Muscle of arm (tissue), 14 donors: ENCODE results near the gene IGLON5. TPM values are rescaled to one million over a fixed set of nuclear protein-coding genes. Genes with fewer than 3 reads are reported as not detected.

Source experiments
- DNase-seq: peaks from one replicate; pipeline ENCODE4 v3.0.0-alpha.2; 2013
- long read RNA-seq, 11 donors: transcript quantifications; one replicate each; lab custom pipeline, GENCODE V29; 2026
- polyA plus RNA-seq, 12 donors: library from polyadenylated mRNA; unstranded; fragments of 120-200 nt; gene quantifications; one replicate each; pipeline ENCODE4 v1.2.1, GENCODE V29; 2013; ENCODE audit not compliant: insufficient read length in 12 of 12

IGLON5 gene
- under 1 TPM in 8 of 12 donors, not detected in 4; 0.07 to 0.61 (median 0.18) TPM for polyA plus RNA-seq
- long read RNA-seq, donor 1, partial matches to known transcripts = 0 of 1 reads
- long read RNA-seq, donor 1, other reads (novel, unspliced or antisense) = 0 of 1 reads
- long read RNA-seq, donor 2 = 0 reads
- long read RNA-seq, donor 3 = 0 reads
- long read RNA-seq, donor 4 = 0 reads
- long read RNA-seq, donor 5 = 0 reads
- long read RNA-seq, donor 6 = 0 reads
- long read RNA-seq, donor 7 = 0 reads
- long read RNA-seq, donor 8 = 0 reads
- long read RNA-seq, donor 9 = 0 reads
- long read RNA-seq, donor 10 = 0 reads
- long read RNA-seq, donor 11 = 0 reads

DNA sequence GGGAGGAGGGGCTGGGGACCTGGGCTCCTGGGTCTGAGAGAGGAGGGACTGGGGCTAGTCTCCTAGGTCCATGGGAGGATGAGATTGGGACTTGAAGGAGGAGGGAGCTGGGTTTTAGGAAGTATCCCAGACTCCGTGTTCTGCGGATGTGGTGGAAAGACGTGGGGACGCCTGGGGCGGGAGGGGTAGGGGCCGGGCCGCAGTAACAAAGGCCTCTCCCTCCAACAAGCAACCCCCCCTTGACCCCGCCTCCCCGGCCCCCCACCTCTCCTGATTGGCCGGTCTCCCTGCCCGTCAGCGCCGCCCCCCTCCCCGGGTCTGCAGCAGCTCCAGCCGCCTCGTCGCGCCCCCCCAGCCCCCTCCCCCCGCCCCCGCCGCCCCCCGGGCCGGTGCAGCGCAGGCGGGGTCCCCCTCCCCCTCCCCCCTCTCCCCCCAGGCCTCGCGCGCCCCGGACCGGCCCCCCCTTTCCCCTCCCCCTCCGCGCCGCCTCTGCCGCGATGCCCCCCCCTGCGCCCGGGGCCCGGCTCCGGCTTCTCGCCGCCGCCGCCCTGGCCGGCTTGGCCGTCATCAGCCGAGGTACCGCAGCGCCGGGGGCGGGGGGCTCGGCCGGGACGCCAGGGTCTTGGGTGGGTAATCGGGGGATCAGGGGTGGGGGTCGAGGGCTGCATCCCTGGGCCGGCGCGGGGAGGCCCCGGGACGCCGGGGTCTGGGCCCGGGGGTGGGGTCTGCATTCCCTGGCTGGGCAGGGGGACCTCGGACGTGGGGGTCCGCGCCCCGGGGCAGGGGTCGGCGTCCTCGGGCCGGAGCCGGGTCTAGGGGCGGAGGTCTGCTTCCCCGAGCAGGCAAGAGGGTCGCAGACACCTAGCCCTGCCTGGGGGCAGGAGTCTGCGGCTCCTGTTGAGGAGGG, at the start of gene IGLON5:
IGLON5 (plus strand) TSS at position 294 of the 907 bp plus-strand sequence; CDS start at position 498, 204 bp downstream.
- no peak for DNase-seq

DNA sequence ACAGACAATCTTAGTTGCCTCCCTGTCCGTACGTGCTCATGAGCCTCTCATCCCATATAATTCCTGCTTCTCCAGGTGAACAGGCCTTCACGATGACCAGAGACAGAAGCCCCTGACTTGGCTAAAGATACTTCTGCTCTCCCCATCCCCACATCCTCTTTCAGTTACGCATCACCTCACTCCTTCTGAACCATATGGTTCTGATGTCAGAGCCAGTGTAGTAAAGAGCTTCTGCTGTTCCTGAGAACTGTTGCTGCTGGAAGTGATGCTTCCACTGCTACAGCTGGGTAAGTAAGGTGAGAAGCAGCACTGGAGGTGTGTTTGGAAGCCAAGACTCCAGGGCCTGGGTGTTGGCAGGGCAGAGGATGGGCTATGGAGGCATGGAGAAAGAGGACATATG, 47.6 kb upstream of the IGLON5 start:
- no peak for DNase-seq

GRCh38 chr19:51271067-51271466, 40.4 kb upstream of the IGLON5 start:
- no peak for DNase-seq

DNA sequence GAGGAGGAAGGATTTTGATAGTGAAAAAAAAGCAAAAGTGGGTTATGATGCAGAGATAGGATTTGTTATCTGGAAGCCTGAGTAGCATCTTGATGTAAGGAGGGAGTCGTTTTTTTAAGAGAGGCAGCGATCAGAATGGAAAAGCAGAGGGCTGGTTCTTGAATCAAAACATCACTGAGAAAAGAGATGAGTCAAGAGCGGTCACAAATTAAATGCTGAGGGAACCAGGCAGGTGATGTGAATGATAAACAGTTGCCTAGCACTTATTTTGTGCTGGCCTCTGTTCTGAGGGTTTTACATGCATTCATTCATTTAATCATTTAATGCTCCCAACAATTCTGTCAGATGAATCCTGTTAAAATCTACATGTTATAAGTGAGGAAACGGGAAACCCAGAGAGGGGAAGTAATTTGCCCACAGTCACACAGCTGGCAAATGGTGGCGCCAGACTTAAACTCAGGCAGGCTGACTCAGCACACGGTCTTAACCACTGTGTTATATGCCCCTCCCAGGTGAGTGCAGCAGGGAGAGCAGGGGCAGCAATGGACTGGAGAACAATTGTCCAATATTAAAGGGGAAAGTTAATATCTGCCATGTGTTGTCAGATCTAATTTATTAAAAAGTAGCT, 39.1 kb upstream of the IGLON5 start:
- no peak for DNase-seq

- DNase-seq = no peak
Measured at GRCh38 chr19:51274049-51274770, 37.2 kb upstream of the IGLON5 start.

GRCh38 chr19:51277112-51277511, 34.3 kb upstream of the IGLON5 start:
- no peak for DNase-seq

DNA sequence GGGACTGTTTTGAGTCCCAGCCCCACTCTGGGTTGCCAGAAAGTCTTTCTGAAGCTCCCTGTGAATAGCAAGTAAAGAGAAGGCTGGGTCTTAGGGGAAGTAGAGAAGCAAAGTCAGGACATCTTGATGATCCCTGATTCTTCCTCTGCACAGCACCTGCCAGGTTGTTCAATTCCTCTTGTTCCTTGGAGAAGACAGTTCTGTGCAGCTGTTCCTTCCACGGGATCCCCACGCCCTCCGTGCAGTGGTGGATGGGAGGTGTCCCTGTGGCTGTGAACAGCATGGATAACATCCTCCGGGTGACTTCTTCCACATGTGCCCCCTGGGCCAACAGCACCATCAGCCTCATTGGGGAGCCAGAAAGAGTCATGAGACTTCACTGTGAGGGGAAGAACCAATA, 29.1 kb upstream of the IGLON5 start:
- no peak for DNase-seq

DNA sequence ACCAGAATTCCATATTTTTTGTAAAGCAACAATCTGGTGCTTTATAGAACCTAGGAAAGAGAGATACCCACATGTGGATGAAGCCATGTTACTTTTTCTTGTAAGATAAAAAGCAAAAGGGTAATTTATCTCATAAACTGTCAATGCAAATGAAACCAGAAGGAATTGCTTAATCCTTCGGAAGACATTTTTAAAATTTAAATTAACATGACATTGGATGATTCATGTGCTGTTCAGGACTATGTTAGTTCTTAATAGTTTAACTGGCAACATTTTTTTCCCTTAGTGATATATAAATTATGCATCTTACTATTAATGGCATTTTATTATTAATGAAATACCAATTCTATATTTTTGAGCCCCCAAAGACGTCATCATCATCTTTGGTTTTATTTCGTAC, 25.8 kb upstream of the IGLON5 start:
- DNase-seq = no peak

- DNase-seq = no peak
Measured at GRCh38 chr19:51289635-51290034, 21.8 kb upstream of the IGLON5 start.

- DNase-seq = no peak
Measured at GRCh38 chr19:51292971-51293370, 18.5 kb upstream of the IGLON5 start.

DNA sequence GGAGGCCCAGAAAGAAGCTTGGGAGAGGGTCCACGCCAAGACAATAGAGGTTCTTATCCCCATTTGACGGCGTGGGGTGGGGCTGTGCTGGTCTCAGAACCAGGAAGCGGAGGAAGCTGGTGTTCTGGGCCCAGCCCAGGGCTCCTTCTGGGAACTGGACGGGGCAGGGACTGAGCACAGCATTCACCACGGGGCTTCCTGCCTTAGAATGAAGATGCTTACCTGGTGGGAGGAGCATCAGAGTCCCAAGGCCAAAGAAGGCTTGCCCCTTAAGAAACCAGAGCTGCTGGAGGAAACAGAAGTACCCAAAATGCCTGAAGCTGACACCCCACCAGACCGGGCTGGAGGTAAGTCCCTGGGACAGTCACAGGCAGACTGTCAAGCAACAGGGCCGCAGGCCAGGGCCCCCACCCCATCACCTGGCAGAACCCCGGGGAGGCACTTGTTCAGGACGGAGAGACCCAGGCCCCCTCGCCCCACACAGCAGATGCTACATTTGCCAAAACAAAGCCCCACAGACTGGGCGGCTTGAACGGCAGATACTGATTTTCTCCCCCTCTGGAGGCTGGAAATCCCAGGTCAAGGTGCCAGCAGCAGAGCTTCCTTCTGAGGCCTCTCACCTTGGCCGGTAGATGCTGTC, 17.8 kb upstream of the IGLON5 start:
- DNase-seq = no peak

DNA sequence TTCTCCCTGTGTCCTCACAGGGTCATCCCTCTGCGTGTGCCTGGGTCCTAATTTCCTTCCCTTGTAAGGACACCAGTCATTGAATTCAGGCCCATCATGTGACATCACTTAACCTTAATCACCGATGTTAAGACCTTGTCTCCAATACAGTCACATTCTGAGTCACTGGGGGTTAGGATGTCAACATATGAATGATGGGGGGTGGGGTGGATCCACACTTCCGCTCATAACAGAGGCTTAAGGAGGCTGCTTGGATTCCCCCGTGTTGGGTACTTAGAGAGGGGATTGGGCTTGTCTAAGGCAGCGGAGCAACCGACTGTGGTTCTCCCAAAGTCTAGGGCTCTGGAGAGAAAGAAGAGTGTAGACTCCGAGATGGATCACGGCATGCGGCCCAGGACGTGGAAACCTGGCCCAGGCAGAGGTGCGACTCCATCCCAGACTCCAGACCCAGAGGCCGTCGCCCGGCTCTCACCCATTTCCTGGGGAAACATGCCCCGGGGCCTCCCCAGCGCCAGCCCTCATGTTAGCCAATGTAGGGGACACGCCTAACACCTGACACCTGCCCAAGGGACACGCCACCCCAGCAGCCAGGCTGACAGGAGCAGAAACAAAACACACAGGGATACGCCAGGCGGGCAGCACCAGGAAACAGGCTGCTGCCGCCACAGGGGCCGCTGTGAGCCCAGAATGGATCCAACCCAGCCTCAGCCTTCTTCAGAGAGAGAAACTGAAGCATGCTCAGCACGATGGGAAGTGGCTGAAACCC, 17.1 kb upstream of the IGLON5 start:
- DNase-seq = no peak

- no peak for DNase-seq
Measured at GRCh38 chr19:51294977-51295375, 16.5 kb upstream of the IGLON5 start.

- no peak for DNase-seq
Measured at GRCh38 chr19:51295382-51296126, 15.9 kb upstream of the IGLON5 start.

DNA sequence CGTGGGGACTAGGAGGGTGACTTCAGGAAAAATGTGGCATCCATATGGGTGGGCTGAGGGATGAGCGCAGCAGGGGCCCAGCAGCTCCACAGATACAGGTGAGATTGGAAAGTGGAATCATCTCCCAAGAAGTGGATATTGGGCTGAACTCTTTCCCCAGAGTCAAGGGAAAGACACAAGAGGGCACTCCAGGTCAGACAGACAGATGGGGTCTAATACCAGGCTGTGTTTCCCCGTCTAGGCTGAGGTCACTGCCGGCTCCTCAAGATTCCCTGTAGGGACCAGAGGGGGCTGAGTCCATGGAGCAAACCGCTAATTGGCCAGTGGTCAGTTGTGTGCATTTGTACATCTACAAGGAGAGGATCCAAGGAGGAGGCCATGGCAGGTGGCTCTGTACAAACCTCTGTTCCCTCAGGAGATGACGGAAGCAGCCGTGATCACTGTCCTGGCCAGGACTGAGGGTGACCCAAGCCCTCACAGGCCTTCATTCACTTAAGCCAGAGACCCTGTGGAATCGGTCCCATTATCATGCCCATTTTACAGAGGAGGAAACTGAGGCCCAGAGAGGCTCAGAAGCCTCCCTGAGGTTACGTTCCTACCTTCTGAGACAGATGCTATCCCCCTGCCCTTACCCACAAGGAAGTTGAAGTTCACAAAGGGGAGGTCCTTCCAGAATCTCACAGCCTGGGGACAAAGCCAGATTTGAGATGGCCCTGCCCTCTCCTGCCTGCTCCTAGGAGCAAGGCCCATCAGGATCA, 14.9 kb upstream of the IGLON5 start:
- no peak for DNase-seq

GRCh38 chr19:51297406-51297805, 14.0 kb upstream of the IGLON5 start:
- DNase-seq = no peak

GRCh38 chr19:51301266-51301665, 10.2 kb upstream of the IGLON5 start:
- no peak for DNase-seq

- DNase-seq = no peak
Measured at GRCh38 chr19:51305479-51305878, 6.0 kb upstream of the IGLON5 start.

DNA sequence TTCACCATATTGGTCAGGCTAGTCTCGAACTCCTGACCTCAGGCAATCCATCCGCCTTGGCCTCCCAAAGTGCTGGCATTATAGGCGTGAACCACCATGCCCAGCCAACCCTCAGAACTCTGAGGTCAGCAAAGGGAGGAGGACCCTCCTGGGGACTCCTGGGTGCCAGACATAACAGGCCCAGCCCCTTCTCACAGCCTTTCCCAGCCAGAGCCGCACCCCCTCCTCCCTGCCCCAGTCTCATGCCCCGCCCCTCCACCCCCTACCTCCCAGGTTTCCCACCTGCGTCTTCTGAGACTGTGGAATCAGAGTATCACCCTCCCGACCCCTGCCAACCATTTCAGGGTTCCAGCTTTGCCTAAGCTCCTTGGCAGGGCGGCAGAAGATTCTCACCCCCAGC, 5.2 kb downstream of the IGLON5 start:
- no peak for DNase-seq
